Stimulated activated CD8-positive, alpha-beta memory T cell treated with anti-CD3 and anti-CD28 coated beads, Interleukin-12 subunit alpha, Interleukin-12 subunit beta, amount 100 ng/mL, for 24 hours (primary cell): Measurements from ENCODE around the gene C1QTNF1.
A peak's percentile ranks its signal among the peaks of the same experiment; 100 is the strongest.

Experiments
- DNase-seq: peaks from one replicate; pipeline ENCODE4 v3.0.0-alpha.2; 2020; ENCODE audit errors: extremely low read depth

Gene C1QTNF1

DNA sequence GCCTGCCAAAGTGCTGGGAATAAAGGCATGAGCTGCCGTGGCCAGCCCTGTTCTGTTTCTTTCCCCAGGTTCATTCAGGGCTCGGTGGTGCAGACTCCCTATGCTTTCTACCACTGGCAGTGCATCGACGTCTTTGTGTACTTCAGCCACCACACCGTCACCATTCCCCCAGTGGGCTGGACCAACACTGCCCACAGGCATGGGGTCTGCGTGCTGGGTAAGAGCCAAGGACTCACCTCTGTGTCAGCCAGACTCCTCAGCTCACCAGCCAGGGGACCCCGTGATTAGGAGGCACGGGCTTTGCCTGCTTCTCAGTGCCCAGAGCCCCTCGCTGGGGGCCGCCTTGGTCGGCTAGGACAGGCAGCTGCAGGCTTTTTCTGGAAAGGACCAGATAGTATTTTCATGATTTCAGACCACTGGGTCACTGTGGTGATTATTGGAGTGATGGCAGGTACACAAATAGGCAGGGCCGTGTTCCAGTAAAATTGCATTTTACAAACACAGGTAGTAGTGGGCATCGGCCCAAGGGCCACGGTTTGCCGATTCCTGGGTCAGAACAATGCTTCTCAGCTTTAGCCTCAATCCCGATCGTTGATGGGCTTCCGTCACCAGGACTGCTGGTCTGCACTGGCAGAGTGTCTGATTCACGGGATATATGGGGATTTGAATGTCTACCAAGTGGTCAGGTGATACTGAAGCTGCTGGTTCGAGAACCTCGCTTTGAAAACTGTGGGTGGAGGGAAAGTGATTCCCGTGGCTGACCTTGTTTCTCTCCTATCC lies 55.6 kb downstream of the C1QTNF1 start:
- no peak for DNase-seq

GRCh38 chr17:79080349-79080748 lies 56.4 kb downstream of the C1QTNF1 start:
- DNase-seq = no peak

DNA sequence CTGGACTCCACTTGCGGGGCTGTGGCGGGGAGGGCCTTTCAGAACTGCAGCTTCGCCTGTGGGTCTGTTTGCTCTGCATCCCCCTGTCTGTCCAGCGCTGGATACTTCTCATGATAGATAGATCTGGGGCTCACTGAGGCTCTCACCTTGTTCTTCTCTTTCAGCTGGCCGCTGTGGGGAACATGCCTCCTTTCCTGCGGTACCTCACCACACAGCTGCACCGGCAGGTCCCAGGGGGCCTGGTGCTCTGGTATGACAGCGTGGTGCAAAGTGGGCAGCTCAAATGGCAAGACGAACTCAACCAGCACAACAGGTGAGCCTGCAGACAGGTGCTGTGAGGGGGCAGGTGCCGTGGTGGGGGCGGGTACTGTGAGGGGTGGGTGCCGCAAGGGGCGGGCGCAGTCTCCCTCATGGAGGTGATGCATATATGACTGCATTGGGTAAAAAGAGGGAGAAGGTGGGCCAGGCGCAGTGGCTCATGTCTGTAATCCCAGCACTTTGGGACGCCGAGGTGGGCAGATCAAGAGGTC lies 56.9 kb downstream of the C1QTNF1 start:
- DNase-seq = no peak

DNA sequence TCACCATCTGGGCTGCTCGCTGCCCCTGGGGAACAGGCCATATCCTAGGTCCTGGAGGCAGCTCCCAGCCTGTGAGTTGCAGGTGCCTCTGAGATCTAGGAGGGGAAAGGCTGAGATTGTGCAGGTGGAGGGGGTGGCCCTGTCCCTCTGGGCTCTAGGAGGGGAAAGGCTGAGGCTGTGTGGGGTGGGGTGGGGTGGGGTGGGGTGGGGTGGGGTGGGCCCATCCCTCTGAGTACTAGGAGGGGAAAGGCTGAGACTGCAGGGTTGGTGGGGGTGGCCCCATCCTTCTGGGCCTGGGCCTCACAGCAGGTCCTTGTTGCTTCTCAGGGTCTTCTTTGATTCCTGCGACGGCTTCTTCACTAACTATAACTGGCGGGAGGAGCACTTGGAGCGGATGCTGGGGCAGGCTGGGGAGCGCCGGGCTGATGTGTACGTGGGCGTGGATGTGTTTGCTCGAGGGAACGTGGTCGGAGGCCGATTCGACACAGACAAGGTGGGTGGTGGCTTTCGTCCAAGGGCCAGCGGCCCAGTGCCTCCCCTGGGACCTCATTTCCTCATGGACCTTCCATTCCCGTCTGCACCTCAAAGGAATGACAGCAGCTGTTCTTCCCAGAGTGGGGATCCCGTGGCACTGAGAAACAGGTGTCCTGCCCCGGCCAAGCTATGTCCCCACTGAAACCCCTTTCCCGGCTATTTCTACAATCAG lies 57.8 kb downstream of the C1QTNF1 start:
- DNase-seq = no peak

- DNase-seq = no peak
These were observed 58.6 kb downstream of the C1QTNF1 start for GRCh38 chr17:79082311-79083190.

- no peak for DNase-seq
These were observed 59.4 kb downstream of the C1QTNF1 start for GRCh38 chr17:79083191-79083971.

DNA sequence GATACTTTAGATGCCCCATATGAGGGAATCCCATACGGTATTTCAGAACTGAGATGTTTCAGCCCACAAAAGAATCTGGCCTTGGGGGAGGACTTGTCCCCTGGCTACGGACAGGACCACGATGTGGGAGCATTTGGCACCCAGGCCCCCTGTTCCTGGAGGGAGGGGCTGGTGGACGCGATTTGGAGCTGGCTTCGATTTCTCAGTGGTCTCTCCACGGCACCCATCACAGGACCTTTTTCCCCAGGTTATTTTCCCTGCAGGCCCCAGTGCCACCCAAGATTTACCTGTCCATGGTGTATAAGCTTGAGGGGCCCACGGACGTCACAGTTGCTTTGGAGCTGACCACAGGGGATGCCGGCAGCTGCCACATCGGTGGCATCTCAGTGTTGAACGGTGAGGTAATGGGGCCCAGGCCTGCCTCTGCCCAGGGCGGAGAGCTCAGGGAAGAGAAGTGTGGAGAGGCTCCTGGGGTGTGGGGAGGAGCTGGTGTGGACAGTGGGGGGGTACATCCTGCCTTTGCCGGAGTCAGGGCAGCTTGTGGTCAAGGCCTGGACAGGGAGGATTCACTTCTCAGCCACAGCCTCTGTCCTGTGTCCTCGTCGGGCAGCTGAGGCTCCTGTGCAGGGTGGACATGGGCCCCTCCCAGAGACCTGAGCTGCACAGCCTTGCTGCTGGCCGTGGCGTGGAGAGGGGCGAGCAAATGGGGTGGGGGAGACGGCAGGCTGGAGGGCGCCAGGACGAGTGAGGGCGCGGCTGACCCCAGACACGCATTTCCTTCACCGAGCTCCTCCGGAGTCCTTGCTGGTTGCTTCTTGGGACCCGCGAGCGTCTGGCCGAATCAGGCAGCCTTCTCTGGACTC lies 60.6 kb downstream of the C1QTNF1 start:
- DNase-seq = no peak

GRCh38 chr17:79085154-79085920 lies 61.4 kb downstream of the C1QTNF1 start:
- DNase-seq = no peak

- DNase-seq = no peak
These were observed 62.1 kb downstream of the C1QTNF1 start for GRCh38 chr17:79085921-79086551.

DNA sequence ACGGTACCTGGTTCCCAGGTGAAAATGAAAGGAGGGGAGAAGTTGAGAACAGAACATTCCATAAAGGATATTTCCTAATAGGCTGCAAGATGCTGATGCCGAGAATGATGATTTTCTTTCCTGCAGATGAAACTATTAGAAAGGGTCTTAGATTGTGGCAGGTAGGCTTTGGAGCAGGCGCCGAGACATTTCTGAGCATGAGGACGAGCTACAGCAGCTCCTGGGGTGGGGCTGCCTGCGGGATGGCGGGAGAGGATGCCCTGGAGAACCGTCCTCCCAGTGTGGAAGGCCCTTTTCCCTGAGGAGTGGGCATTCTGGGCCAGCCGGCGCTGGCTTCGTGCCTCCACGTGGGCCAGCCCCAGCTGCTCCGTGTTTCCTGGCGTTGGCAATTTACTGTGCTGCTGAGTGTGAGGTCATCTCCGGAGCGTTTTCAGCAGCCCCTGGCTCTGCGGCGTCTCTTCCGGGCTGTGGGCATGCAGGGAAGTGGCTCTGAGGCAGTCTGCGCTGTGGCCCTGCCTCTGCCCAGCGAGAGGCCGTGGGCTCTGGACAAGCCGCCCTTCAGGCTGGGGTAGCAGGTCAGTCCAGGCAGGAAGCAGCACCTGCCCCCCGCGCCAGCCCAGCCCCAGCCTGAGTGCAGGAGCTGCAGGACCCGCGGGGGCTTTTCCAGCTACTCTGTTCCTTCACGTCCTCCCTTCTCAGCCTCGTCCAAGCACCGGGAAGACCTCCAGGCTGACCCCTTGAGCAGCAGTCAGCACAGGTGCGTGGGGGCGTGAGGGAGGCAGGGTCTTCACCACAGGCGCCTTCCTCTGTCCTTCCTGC lies 62.8 kb downstream of the C1QTNF1 start:
- DNase-seq = no peak

- peak; percentile 26 for DNase-seq
These were observed 63.6 kb downstream of the C1QTNF1 start for GRCh38 chr17:79087428-79088143.

GRCh38 chr17:79088247-79088996 lies 64.5 kb downstream of the C1QTNF1 start:
- no peak for DNase-seq

DNA sequence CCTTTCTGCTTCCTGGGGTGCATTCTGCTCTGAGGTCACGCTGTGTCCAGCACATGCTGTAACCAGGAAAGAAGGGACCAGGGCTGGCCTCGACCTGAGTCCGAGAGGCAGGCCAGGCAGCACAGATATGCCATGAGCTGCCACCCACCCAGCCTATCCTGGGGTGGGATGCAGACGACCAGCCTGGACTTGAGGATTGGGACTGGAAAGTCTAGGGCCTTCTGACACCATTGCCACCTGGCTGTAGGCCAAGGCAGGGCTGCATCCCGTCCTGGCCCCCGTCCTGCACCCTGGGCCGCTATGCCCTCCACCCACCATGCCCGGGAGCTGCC lies 65.0 kb downstream of the C1QTNF1 start:
- no peak for DNase-seq

GRCh38 chr17:79089720-79090442 lies 65.9 kb downstream of the C1QTNF1 start:
- no peak for DNase-seq

DNA sequence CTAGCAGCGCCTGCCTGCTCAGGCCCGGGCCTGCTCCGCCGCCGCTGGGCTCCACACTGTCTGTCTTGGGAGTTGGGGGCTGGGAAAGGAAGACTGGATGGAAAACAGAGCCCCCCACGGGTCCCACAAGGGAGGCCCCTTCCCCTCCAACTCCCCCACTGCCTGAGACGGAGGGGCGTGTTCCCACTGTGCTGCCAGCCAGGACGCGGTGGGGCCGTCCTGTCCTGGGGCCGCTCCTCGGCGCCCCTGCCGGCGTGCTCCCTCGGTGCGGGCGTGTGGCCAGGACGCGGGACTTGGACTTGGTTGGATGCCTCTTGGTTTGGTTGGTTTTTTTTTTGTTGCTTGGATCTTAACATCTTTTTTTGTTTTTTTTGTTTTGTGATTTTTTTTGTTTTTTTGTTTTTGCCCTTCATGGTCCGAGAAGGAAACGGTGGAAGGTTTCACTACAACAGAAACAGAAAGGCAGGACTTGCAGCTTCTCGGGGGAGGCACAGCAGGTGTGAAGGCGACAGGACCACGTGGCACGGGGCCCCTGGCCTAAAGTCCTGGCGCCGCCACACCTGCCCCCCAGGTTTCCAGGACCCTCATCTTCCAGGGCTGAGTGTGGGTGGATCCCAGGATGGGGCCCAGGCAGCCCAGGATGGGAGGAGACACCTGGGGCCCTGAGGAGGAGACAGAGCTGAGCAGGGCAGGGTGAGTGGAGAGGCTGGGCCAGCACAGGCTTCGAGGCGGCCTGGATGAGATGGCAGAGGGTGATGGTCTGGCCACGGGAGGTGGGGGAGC lies 66.7 kb downstream of the C1QTNF1 start:
- DNase-seq = no peak
